ENCODE data around the gene PARVG. TPM values are rescaled to one million over a fixed set of nuclear protein-coding genes. Genes with fewer than 3 reads are reported as not detected.

The PARVG gene
- total and polyA plus RNA-seq, 12 donors: 1.4 to 61.1 (median 14.8) TPM

DNA sequence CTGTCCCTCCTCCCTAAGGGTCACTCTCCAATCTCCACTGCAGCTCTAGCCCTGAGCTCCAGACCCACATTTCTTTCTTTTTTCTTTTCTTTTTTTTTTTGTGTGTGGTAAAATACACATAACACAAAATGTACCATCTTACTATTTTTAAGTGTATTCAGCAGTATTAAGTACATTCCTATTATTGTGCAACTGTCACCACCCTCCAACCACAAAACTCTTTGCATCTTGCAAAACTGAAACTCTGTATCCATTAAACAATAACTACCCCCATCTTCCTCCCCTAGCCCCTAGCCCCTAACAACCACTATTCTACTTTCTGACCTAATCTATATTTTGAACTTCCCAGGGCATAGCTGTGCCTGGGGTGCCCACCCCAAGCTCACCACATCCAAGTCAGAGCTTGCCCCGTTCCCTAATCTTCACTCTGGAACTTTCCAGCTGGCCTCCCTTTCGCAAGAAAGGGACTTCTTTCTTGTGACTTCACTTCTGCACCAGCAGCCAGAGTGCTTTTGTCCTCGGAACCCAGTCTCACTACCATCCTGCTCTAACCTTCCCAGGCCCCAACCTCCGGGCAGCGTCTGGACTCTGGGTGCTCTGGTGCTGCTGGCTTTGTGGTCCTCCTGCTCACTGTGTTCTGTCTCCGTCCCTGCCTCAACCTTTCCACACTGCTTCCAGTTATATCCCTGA lies 30.7 kb downstream of the PARVG start:
- Histone ChIP-seq H3K4me1 (replicated peaks in 1 of 2) (no peaks in the 10 kb centered on the region), H3K9me3 (replicated peaks in 1 of 3) (no peaks in the 10 kb centered on the region), H3K36me3 (replicated peaks in 1 of 2) (no peaks in the 10 kb centered on the region), H3K27me3 (no peaks in the 10 kb centered on the region), H3K27ac (peak overlapping the region in 2 of 5 donors; percentile 17 to 60), H3K4me3 (no peak overlapping the region)
- DNase-seq: peak in 4 of 7 donors; percentile 9 to 33 (median 22)
- intact Hi-C loops (cut with DNase I): no loop called here
- 66 to 70% (median 66%) methylated on average over 6 of the region's 6 CpGs for WGBS, 4 donors
- no peak for TF ChIP-seq POLR2A (IDR thresholded peaks at IDR 0.05)
- TF ChIP-seq, protein P1, sequence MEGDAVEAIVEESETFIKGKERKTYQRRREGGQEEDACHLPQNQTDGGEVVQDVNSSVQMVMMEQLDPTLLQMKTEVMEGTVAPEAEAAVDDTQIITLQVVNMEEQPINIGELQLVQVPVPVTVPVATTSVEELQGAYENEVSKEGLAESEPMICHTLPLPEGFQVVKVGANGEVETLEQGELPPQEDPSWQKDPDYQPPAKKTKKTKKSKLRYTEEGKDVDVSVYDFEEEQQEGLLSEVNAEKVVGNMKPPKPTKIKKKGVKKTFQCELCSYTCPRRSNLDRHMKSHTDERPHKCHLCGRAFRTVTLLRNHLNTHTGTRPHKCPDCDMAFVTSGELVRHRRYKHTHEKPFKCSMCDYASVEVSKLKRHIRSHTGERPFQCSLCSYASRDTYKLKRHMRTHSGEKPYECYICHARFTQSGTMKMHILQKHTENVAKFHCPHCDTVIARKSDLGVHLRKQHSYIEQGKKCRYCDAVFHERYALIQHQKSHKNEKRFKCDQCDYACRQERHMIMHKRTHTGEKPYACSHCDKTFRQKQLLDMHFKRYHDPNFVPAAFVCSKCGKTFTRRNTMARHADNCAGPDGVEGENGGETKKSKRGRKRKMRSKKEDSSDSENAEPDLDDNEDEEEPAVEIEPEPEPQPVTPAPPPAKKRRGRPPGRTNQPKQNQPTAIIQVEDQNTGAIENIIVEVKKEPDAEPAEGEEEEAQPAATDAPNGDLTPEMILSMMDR (IDR thresholded peaks at IDR 0.05): no peak

DNA sequence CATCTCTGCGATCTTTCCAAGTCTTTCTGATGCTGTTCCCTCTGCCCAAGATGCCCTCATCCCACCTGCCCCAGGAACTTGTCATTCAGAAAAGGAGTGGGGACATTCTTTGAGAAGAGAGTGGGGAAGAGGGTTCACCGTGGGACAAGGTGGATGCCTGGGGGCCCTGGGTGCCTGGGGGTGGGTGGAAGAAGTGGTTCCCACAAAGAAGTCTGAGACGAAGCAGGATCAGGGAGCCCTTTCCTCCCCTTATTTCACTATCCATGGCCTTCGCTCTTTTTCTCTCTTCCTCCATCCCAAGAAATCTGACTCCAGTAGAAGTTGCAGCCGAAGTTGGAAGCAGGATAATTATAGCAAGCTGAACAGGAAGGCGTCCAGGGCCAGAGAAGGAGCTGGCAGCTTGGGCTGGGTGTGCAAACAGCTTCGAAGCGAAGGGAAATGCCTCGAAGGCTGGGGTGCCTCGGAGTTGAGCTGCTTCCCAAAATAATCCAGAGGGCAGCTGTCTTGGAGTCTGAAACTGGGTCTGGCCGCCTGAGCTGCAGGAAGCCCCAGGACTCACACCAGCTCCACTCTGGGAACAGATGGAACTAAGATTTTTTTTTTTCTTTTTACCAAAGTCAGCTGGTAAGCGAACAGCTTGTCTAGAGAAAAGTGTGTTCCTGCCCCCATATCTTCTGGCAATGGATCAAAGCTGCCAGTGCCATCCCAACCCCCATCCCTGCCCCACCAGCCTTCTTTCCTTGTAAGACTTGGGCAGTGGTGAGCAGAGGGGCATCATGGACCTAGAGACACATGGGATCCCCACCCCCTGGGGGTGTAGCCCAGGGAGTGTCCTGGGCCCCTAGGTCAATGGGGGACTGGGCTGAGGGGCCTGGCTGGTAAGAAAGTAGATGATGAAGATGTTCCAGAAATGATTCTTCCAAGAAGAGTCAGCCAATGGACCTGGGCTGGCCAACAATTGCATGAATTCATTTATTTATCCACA lies 31.5 kb downstream of the PARVG start:
- no peaks in the 10 kb centered on the region for H3K27me3 ChIP-seq
- WGBS, 4 donors: 43 to 59% (median 51%) methylated on average over 12 of the region's 12 CpGs
- intact Hi-C loops (cut with DNase I): no loop called here
- no peak overlapping the region for H3K4me3 ChIP-seq
- H3K9me3 ChIP-seq (replicated peaks in 1 of 3): no peaks in the 10 kb centered on the region
- peak in 4 of 7 donors; percentile 9 to 37 (median 22) for DNase-seq
- H3K4me1 ChIP-seq (replicated peaks in 1 of 2): no peaks in the 10 kb centered on the region
- no peaks in the 10 kb centered on the region for H3K36me3 ChIP-seq (replicated peaks in 1 of 2)
- peak overlapping the region in 2 of 5 donors; percentile 17 to 60 for H3K27ac ChIP-seq
- no peak for TF ChIP-seq POLR2A (IDR thresholded peaks at IDR 0.05)
- TF ChIP-seq, protein P1 (IDR thresholded peaks at IDR 0.05): no peak

DNA sequence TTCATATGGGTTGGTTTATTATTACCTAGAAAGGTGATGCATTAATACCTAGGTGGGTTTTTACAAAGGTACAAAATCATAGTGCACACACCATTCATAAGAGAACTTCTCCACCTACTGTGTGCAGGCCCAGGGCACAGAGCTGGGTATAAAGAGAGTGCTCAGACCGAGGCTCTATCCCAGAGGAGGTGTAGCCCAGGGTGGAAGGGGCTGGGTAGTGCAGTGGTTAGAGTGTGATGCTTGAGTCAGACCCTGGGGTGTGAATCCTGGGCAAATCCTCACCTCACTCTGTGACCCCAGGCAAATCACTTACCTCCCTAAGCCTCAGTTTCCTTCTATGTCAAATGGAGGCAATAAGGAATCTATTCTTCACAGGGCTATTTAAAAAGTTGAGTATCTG lies 32.2 kb downstream of the PARVG start:
- Histone ChIP-seq H3K4me3 (no peak overlapping the region), H3K4me1 (replicated peaks in 1 of 2) (no peaks in the 10 kb centered on the region), H3K36me3 (replicated peaks in 1 of 2) (no peaks in the 10 kb centered on the region), H3K9me3 (replicated peaks in 1 of 3) (no peaks in the 10 kb centered on the region), H3K27me3 (no peaks in the 10 kb centered on the region), H3K27ac (no peak overlapping the region)
- WGBS, 4 donors: 89 to 100% (median 99%) methylated on average over 1 of the region's 1 CpG
- intact Hi-C loops (cut with DNase I): no loop called here
- DNase-seq: peak in 1 of 7 donors; percentile 3
- TF ChIP-seq, protein P1 (IDR thresholded peaks at IDR 0.05): no peak
- no peak for TF ChIP-seq POLR2A (IDR thresholded peaks at IDR 0.05)

DNA sequence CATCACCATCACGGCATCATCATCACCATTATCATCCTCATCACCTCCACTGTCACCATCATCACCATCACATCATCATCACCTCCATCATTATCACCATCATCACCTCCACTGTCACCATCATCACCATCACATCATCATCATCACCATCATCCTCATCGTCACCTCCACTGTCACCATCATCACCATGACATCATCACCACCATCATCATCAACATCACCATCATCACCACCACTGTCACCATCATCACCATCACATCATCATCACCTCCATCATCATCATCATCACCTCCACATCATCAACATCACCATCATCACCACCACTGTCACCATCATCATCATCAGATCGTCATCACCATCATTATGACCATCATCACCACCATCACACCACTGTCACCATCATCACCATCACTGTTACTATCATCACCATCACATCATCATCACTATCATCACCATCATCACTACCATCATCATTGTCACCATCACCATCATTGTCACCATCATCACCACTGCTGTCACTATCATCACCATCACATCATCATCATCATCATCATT lies 32.8 kb downstream of the PARVG start:
- Histone ChIP-seq H3K9me3 (replicated peaks in 1 of 3) (no peaks in the 10 kb centered on the region), H3K4me3 (no peak overlapping the region), H3K27ac (no peak overlapping the region), H3K36me3 (replicated peaks in 1 of 2) (no peaks in the 10 kb centered on the region), H3K4me1 (replicated peaks in 1 of 2) (no peaks in the 10 kb centered on the region), H3K27me3 (no peaks in the 10 kb centered on the region)
- no peak for DNase-seq
- 81 to 94% (median 90%) methylated on average over 3 of the region's 3 CpGs for WGBS, 4 donors
- TF ChIP-seq, protein P1 (IDR thresholded peaks at IDR 0.05): no peak
- no peak for TF ChIP-seq POLR2A (IDR thresholded peaks at IDR 0.05)
- intact Hi-C loops (cut with DNase I): no loop called here
